GM20431 (cell line): ENCODE results near the gene HEG1.
"Not testable (repeated sequence)": the region's sequence is repeated elsewhere in the genome, so short reads cannot be mapped to it uniquely, and the experiment has no call there.

Source experiments
- in situ Hi-C: fragments of 300-500 bp; cut with MseI, MboI; formaldehyde crosslinking; loops from one replicate; pipeline ENCODE4 v1.15.0; 2020; ENCODE audit warnings: low sequenced_read_pairs; ENCODE audit not compliant: unreplicated experiment

HEG1 gene

GRCh38 chr3:124966521-124967445 is 89.0 kb downstream of the HEG1 start:
- in situ Hi-C loops: no loop called here

- in situ Hi-C loops: no loop called here
Measured at GRCh38 chr3:124965413-124965812, 90.4 kb downstream of the HEG1 start.

- in situ Hi-C loops: no loop called here
Measured at GRCh38 chr3:124964387-124964786, 91.4 kb downstream of the HEG1 start.

- in situ Hi-C loops: no loop called here
Measured at GRCh38 chr3:124963755-124964154, 92.0 kb downstream of the HEG1 start.

- in situ Hi-C loops: no loop called here
Measured at GRCh38 chr3:124962403-124962940, 93.3 kb downstream of the HEG1 start.

GRCh38 chr3:124960698-124961097 is 95.1 kb downstream of the HEG1 start:
- in situ Hi-C loops: no loop called here

GRCh38 chr3:124960105-124960504 is 95.7 kb downstream of the HEG1 start:
- in situ Hi-C loops: no loop called here

- in situ Hi-C loops: not testable (repeated sequence)
Measured at GRCh38 chr3:124957951-124958350, 97.8 kb downstream of the HEG1 start.

- in situ Hi-C loops: no loop called here
Measured at GRCh38 chr3:124952282-124952855, 103.4 kb downstream of the HEG1 start.

- in situ Hi-C loops: no loop called here
Measured at GRCh38 chr3:124951511-124952281, 104.1 kb downstream of the HEG1 start.

- in situ Hi-C loops: no loop called here
Measured at GRCh38 chr3:124950026-124950425, 105.8 kb downstream of the HEG1 start.

- in situ Hi-C loops: no loop called here
Measured at GRCh38 chr3:124942613-124943012, 113.2 kb downstream of the HEG1 start.

- in situ Hi-C loops: no loop called here
Measured at GRCh38 chr3:124941771-124942170, 114.0 kb downstream of the HEG1 start.

GRCh38 chr3:124939661-124940060 is 116.1 kb downstream of the HEG1 start:
- in situ Hi-C loops: no loop called here

- in situ Hi-C loops: no loop called here
Measured at GRCh38 chr3:124938896-124939295, 116.9 kb downstream of the HEG1 start.

- in situ Hi-C loops: no loop called here
Measured at GRCh38 chr3:124937049-124937448, 118.7 kb downstream of the HEG1 start.

GRCh38 chr3:124935794-124936542 is 119.8 kb downstream of the HEG1 start:
- in situ Hi-C loops: no loop called here

- in situ Hi-C loops: no loop called here
Measured at GRCh38 chr3:124935264-124935663, 120.5 kb downstream of the HEG1 start.

GRCh38 chr3:124934577-124934976 is 121.2 kb downstream of the HEG1 start, which contains the start of gene MUC13:
TSS of gene MUC13 (minus strand) at chr3:124934751. CDS start at chr3:124934712, 39 bp downstream.
- in situ Hi-C loops: no loop called here
